SU-DHL-6 (cell line): ENCODE data around the gene TSSC4.

Source experiments
- H2AFZ ChIP-seq: fragments of 200-600 bp; sonication (generic); 2 replicates; pipeline ENCODE4 v1.6.1; 2014; ENCODE audit warnings: low read depth, mild to moderate bottlenecking, moderate library complexity, mixed read lengths, antibody characterized with exemption, low read length; ENCODE audit not compliant: severe bottlenecking
- H3F3A ChIP-seq: fragments of 200-600 bp; shearing (Covaris generic); 2 replicates; pipeline ENCODE4 v1.6.0; 2016; ENCODE audit warnings: antibody characterized with exemption, mild to moderate bottlenecking; ENCODE audit not compliant: insufficient read depth
- H3K27ac ChIP-seq: fragments of 200-600 bp; sonication (generic); 2 replicates; pipeline ENCODE4 v1.5.1; 2016; ENCODE audit warnings: low read depth, mild to moderate bottlenecking, low read length, moderate library complexity, mixed read lengths
- H3K27me3 ChIP-seq: fragments of 200-600 bp; sonication (generic), shearing (Covaris generic); 2 replicates; pipeline ENCODE4 v1.6.0; 2014; ENCODE audit warnings: mild to moderate bottlenecking, low read length
- H3K36me3 ChIP-seq: fragments of 200-600 bp; sonication (generic); 2 replicates; pipeline ENCODE4 v1.6.1; 2014; ENCODE audit warnings: mild to moderate bottlenecking, low read length, mixed read lengths
- H3K4me2 ChIP-seq: fragments of 300-600, 200-600 bp; shearing (Covaris generic), sonication (generic); 2 replicates; pipeline ENCODE4 v1.6.0; 2014; ENCODE audit warnings: low read length, low read depth, mild to moderate bottlenecking; ENCODE audit not compliant: poor library complexity, severe bottlenecking
- H3K4me3 ChIP-seq: fragments of 200-600 bp; sonication (generic); 2 replicates; pipeline ENCODE4 v1.5.1; 2014; ENCODE audit warnings: antibody characterized with exemption, low read length, mild to moderate bottlenecking, mixed read lengths; ENCODE audit not compliant: insufficient read depth, poor library complexity, severe bottlenecking
- H3K79me2 ChIP-seq: fragments of 200-600 bp; sonication (generic); 2 replicates; pipeline ENCODE4 v1.6.1; 2014; ENCODE audit warnings: mild to moderate bottlenecking, low read length, moderate library complexity; ENCODE audit not compliant: insufficient read depth
- H3K9ac ChIP-seq: fragments of 200-600 bp; sonication (generic); 2 replicates; pipeline ENCODE4 v1.7.0; 2014; ENCODE audit warnings: mild to moderate bottlenecking, low read length
- H3K9me2 ChIP-seq: fragments of 200-600 bp; sonication (generic); replicated peaks from 2 replicates; pipeline ENCODE4 v1.6.1; 2014; ENCODE audit warnings: low read length; ENCODE audit not compliant: insufficient read depth
- H3K9me3 ChIP-seq: fragments of 200-600 bp; sonication (generic); 2 replicates; pipeline ENCODE4 v1.6.1; 2014; ENCODE audit warnings: low read length, mixed read lengths; ENCODE audit not compliant: insufficient read depth
- H4K20me1 ChIP-seq: fragments of 200-600 bp; sonication (generic); 2 replicates; pipeline ENCODE4 v1.6.1; 2014; ENCODE audit warnings: low read depth, mild to moderate bottlenecking, antibody characterized with exemption, low read length, moderate library complexity, mixed read lengths
- EZH2phosphoT487 ChIP-seq: fragments of 200-600 bp; sonication (generic), shearing (Covaris generic); conservative IDR thresholded peaks from 2 replicates; pipeline ENCODE4 v1.6.1; 2018; ENCODE audit warnings: mild to moderate bottlenecking, antibody characterized with exemption, low read length, moderate library complexity, mixed read lengths
- TF ChIP-seq, protein P1 (sequence below): fragments of 200-600 bp; sonication (generic); IDR thresholded peaks from one replicate; pipeline ENCODE4 v1.5.1; 2017; ENCODE audit warnings: antibody characterized with exemption, mild to moderate bottlenecking, low read length, moderate library complexity; ENCODE audit not compliant: insufficient read depth, poor library complexity, severe bottlenecking

The TSSC4 gene

DNA sequence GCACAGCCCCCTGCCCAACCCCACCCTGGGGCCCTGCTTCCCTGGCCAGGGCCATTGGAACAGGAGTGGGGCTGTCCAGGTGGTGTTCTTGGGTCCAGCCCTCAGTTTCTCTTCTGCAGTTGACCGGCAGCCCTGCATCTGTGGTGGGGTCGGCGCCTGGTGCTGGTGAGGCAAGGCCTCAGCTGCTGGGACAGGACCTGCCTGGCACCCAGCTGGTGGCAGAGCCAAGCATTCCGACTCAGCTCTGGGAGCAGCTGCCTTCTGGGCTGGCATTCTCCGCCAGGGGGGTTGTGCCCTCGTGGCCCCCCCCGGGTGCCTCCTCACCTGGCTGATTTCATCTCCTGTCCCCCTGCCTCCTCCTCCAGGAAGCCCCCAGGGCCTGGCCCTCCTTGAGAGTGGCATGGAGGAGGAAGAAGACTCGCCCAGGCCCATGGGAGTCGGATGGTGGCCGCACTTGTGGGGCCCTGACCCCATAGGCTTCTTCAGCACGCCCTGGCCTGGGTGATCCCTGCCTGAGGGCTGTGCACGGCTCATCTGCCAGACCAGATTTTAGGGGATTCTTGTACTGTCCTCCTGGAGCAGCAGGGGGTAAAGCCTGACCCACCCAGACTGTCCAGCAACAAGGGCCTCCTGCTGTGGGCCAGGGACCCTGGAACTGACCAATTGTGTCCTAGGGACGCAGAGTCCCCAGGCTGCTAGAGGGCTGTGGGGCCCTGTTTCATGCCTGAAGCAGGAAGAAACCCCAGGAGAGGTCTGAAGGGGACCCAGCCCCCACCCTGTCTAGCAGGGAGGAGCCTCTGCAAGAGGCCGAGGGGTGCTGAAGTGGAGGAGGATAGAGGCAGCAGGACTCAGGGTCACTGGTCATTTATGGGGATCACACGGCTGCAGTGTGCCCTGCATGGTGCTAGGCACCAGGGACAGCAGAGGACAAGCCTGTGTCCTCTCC is 11.8 kb upstream of the TSSC4 start:
- Histone ChIP-seq H3K4me2 (peak overlapping the region; percentile 79), H3K27ac (peak overlapping the region; percentile 97), H3K36me3 (no peaks in the 10 kb centered on the region)

DNA sequence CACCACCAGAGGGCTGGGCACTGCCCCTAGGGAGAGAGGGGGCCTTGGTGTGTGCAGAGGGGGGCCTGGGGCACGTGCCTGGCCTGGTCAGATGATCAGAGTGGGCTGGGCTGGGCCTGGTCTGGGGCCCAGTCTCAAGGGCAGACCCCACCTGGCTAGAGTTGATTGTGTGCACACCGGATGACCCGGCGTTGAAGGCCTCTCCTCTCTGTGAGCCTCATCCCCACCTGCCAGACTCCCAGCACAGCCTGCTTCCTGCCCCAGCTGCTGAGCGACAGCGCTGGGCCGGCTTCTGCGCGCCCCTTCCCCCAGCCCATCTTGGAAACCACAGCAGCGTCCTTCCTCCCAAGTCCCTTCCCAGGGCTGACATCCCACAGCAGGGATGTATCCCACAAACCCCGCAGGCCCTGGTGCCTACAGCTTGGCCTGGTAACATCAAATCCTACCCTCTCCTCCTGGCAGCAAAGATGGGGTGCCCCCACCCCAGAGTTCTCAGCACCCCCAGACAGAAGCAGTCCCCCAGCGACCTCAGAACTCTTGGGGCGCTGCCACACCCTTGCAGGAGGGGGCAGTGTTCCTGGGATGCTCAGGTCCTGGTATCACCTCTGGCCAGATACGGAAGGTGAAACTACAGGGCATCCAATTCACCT is 11.0 kb upstream of the TSSC4 start:
- no peaks in the 10 kb centered on the region for H3K36me3 ChIP-seq

More for the DNA sequence above, 11.8 kb upstream of the TSSC4 start:
- Histone ChIP-seq H4K20me1 (no peaks in the 10 kb centered on the region), H3K79me2 (peaks cover 71% of the 10 kb centered on the region), H3K9me3 (no peaks in the 10 kb centered on the region), H2AFZ (no peak overlapping the region), H3K9ac (peak overlapping the region; percentile 66), H3F3A (peaks cover 58% of the 10 kb centered on the region), H3K9me2 (no peaks in the 10 kb centered on the region), H3K27me3 (no peaks in the 10 kb centered on the region), H3K4me3 (peak overlapping the region; percentile 8)
- no peak for TF ChIP-seq EZH2phosphoT487
- TF ChIP-seq, protein P1, sequence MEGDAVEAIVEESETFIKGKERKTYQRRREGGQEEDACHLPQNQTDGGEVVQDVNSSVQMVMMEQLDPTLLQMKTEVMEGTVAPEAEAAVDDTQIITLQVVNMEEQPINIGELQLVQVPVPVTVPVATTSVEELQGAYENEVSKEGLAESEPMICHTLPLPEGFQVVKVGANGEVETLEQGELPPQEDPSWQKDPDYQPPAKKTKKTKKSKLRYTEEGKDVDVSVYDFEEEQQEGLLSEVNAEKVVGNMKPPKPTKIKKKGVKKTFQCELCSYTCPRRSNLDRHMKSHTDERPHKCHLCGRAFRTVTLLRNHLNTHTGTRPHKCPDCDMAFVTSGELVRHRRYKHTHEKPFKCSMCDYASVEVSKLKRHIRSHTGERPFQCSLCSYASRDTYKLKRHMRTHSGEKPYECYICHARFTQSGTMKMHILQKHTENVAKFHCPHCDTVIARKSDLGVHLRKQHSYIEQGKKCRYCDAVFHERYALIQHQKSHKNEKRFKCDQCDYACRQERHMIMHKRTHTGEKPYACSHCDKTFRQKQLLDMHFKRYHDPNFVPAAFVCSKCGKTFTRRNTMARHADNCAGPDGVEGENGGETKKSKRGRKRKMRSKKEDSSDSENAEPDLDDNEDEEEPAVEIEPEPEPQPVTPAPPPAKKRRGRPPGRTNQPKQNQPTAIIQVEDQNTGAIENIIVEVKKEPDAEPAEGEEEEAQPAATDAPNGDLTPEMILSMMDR = no peak

DNA sequence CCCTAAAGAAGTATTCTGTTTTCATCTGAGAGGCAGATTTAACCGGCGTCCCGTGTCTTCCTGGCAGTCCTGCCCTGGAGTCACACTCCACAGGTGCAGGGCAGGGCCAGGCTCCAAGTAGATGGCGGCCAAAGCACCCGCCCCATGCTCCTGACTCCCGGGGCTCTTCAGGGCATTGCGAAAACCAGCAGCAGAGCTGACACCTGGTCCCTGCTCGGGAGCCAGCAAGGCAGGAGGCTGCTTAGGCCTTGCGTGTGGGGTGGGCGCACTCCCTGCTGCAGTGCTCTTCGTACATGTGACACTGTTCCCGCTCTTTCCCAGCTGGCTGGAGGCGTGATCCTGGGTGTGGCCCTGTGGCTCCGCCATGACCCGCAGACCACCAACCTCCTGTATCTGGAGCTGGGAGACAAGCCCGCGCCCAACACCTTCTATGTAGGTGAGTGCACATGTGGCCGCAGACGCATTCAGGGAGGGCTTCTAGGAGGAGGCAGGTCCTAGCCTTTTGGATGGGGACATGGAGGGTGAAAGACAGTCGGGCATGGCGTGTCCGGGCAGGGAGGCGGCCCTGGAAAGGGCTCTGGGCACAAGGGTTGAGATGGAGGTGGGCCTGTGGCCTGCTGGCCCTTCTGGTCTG is 10.3 kb upstream of the TSSC4 start:
- Histone ChIP-seq H3K4me2 (peak overlapping the region; percentile 79), H3K4me3 (no peak overlapping the region), H3K79me2 (peaks cover 71% of the 10 kb centered on the region), H3K27me3 (no peaks in the 10 kb centered on the region), H3K36me3 (no peaks in the 10 kb centered on the region), H3K9me2 (no peaks in the 10 kb centered on the region), H3F3A (peaks cover 49% of the 10 kb centered on the region), H2AFZ (no peak overlapping the region), H4K20me1 (no peaks in the 10 kb centered on the region), H3K27ac (peak overlapping the region; percentile 97), H3K9me3 (no peaks in the 10 kb centered on the region), H3K9ac (peak overlapping the region; percentile 66)
- TF ChIP-seq, protein P1 = no peak
- TF ChIP-seq EZH2phosphoT487 = no peak

More for the DNA sequence above, 11.0 kb upstream of the TSSC4 start:
- no peaks in the 10 kb centered on the region for H3K27me3 ChIP-seq
- peaks cover 71% of the 10 kb centered on the region for H3K79me2 ChIP-seq
- TF ChIP-seq, protein P1 = peak; percentile 25
- TF ChIP-seq EZH2phosphoT487 = no peak
- peaks cover 56% of the 10 kb centered on the region for H3F3A ChIP-seq
- no peak overlapping the region for H2AFZ ChIP-seq
- H4K20me1 ChIP-seq = no peaks in the 10 kb centered on the region
- H3K9me2 ChIP-seq = no peaks in the 10 kb centered on the region
- H3K27ac ChIP-seq = peak overlapping the region; percentile 97
- peak overlapping the region; percentile 79 for H3K4me2 ChIP-seq
- H3K4me3 ChIP-seq = no peak overlapping the region
- no peaks in the 10 kb centered on the region for H3K9me3 ChIP-seq
- peak overlapping the region; percentile 66 for H3K9ac ChIP-seq
